WI38 (cell line): ENCODE results near the gene TMIGD3.

Experiments used
- H3K4me3 ChIP-seq: 2 replicates; pipeline ENCODE4 v1.5.1; 2011; ENCODE audit warnings: low read depth, mild to moderate bottlenecking, control low read depth, low read length
- CTCF ChIP-seq: IDR thresholded peaks from 2 replicates; pipeline ENCODE4 v1.5.1; 2012; ENCODE audit warnings: low read depth, mild to moderate bottlenecking, control low read depth, low read length

The TMIGD3 gene

GRCh38 chr1:111475701-111476100, 27.7 kb downstream of the TMIGD3 start:
- no peak overlapping the region for H3K4me3 ChIP-seq
- no peak for TF ChIP-seq CTCF

- no peak overlapping the region for H3K4me3 ChIP-seq
- TF ChIP-seq CTCF: no peak
Observed at GRCh38 chr1:111474521-111474920, 28.9 kb downstream of the TMIGD3 start.

- H3K4me3 ChIP-seq: no peak overlapping the region
- TF ChIP-seq CTCF: no peak
Observed at GRCh38 chr1:111474106-111474505, 29.3 kb downstream of the TMIGD3 start.

- TF ChIP-seq CTCF: no peak
- no peak overlapping the region for H3K4me3 ChIP-seq
Observed at GRCh38 chr1:111471538-111471937, 31.9 kb downstream of the TMIGD3 start.

- TF ChIP-seq CTCF: no peak
- H3K4me3 ChIP-seq: no peak overlapping the region
Observed at GRCh38 chr1:111471012-111471411, 32.4 kb downstream of the TMIGD3 start.

GRCh38 chr1:111470596-111470995, 32.8 kb downstream of the TMIGD3 start:
- no peak for TF ChIP-seq CTCF
- no peak overlapping the region for H3K4me3 ChIP-seq

GRCh38 chr1:111469539-111469938, 33.9 kb downstream of the TMIGD3 start:
- TF ChIP-seq CTCF: no peak
- H3K4me3 ChIP-seq: no peak overlapping the region

- no peak overlapping the region for H3K4me3 ChIP-seq
- no peak for TF ChIP-seq CTCF
Observed at GRCh38 chr1:111468717-111469100, 34.7 kb downstream of the TMIGD3 start.
